Activated CD8-positive, alpha-beta T cell treated with anti-CD3 and anti-CD28 coated beads for 36 hours (primary cell): ENCODE measurements around the gene SDK2. TPM values are rescaled to one million over a fixed set of nuclear protein-coding genes. Genes with fewer than 3 reads are reported as not detected.

Experiments
- ATAC-seq: fragments of 200-7000 bp; cut with Tn5 transposase; one replicate; pipeline ENCODE4 v1.10.0; 2021; ENCODE audit warnings: mild to moderate bottlenecking, moderate library complexity
- CTCF ChIA-PET: fragments of 350-600 bp; sonication (Branson Sonifier 250); formaldehyde crosslinking; loops from one replicate; lab custom pipeline; 2021; ENCODE audit warnings: antibody characterized with exemption; lab: Charles Lee
- POLR2A ChIA-PET: fragments of 350-600 bp; sonication (Branson Sonifier 250); formaldehyde crosslinking; loops from one replicate; lab custom pipeline; 2021; ENCODE audit warnings: antibody characterized with exemption; lab: Charles Lee
- DNase-seq: peaks from one replicate; pipeline ENCODE4 v3.0.0-alpha.2; 2020
- H3K27ac Mint-ChIP-seq: one replicate; pipeline ENCODE4 v1.8.0; 2021; ENCODE audit warnings: mild to moderate bottlenecking, mixed read lengths
- H3K27me3 Mint-ChIP-seq: one replicate; pipeline ENCODE4 v1.8.0; 2021; ENCODE audit warnings: mixed read lengths
- H3K36me3 Mint-ChIP-seq: one replicate; pipeline ENCODE4 v1.8.0; 2021; ENCODE audit warnings: low read depth, mixed read lengths
- H3K4me1 Mint-ChIP-seq: one replicate; pipeline ENCODE4 v1.8.0; 2021; ENCODE audit warnings: low read depth, mixed read lengths
- H3K4me3 Mint-ChIP-seq: one replicate; pipeline ENCODE4 v1.8.0; 2021; ENCODE audit warnings: mild to moderate bottlenecking, moderate library complexity, mixed read lengths
- H3K9me3 Mint-ChIP-seq: one replicate; pipeline ENCODE4 v1.8.0; 2021; ENCODE audit warnings: mixed read lengths
- intact Hi-C: fragments of 100-400 bp; cut with micrococcal nuclease; formaldehyde crosslinking; loops from one replicate; pipeline ENCODE4 v1.10.0; 2022
- total RNA-seq, 2 experiments: library from RNA; stranded (reverse); gene quantifications; one replicate each; pipeline ENCODE4 v1.2.3, GENCODE V29; 2021
- TF ChIP-seq, protein P1 (sequence below): fragments of 200-600 bp; IDR thresholded peaks from one replicate; pipeline ENCODE4 v1.8.0; 2022; ENCODE audit warnings: antibody characterized with exemption, mild to moderate bottlenecking

Gene SDK2
- total RNA-seq, 2 experiments from 2014 or later, result 3.2 to 3.3 TPM

DNA sequence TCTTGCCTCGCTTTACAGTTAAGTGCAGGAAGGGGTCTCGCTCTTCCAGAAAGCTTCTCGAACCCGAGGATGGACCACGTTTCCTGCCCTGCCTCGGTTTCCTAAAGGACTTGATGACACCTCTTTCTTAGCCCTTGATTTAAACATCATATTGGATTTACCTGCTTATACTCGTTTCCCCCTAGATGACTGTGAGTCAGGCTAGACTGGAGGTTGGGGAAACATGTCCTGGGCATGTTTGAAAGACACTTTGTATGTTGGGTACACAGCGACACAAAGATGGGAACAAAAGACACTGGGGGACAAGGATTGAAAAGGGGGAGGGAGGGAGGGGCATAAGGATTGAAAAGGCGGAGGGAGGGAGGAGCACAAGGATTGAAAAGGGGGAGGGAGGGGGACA is 30.0 kb downstream of the SDK2 start:
- Mint-ChIP-seq H3K4me3 (no peak overlapping the region), H3K27ac (peak overlapping the region; percentile 51), H3K36me3 (no peaks in the 10 kb centered on the region), H3K9me3 (no peaks in the 10 kb centered on the region), H3K27me3 (no peaks in the 10 kb centered on the region), H3K4me1 (peaks cover 8% of the 10 kb centered on the region)
- TF ChIP-seq, protein P1, sequence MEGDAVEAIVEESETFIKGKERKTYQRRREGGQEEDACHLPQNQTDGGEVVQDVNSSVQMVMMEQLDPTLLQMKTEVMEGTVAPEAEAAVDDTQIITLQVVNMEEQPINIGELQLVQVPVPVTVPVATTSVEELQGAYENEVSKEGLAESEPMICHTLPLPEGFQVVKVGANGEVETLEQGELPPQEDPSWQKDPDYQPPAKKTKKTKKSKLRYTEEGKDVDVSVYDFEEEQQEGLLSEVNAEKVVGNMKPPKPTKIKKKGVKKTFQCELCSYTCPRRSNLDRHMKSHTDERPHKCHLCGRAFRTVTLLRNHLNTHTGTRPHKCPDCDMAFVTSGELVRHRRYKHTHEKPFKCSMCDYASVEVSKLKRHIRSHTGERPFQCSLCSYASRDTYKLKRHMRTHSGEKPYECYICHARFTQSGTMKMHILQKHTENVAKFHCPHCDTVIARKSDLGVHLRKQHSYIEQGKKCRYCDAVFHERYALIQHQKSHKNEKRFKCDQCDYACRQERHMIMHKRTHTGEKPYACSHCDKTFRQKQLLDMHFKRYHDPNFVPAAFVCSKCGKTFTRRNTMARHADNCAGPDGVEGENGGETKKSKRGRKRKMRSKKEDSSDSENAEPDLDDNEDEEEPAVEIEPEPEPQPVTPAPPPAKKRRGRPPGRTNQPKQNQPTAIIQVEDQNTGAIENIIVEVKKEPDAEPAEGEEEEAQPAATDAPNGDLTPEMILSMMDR, result no peak
- DNase-seq, result no peak
- CTCF ChIA-PET, result no interaction called here
- POLR2A ChIA-PET, result no interaction called here
- ATAC-seq, result no peak
- intact Hi-C loops, result no loop called here

DNA sequence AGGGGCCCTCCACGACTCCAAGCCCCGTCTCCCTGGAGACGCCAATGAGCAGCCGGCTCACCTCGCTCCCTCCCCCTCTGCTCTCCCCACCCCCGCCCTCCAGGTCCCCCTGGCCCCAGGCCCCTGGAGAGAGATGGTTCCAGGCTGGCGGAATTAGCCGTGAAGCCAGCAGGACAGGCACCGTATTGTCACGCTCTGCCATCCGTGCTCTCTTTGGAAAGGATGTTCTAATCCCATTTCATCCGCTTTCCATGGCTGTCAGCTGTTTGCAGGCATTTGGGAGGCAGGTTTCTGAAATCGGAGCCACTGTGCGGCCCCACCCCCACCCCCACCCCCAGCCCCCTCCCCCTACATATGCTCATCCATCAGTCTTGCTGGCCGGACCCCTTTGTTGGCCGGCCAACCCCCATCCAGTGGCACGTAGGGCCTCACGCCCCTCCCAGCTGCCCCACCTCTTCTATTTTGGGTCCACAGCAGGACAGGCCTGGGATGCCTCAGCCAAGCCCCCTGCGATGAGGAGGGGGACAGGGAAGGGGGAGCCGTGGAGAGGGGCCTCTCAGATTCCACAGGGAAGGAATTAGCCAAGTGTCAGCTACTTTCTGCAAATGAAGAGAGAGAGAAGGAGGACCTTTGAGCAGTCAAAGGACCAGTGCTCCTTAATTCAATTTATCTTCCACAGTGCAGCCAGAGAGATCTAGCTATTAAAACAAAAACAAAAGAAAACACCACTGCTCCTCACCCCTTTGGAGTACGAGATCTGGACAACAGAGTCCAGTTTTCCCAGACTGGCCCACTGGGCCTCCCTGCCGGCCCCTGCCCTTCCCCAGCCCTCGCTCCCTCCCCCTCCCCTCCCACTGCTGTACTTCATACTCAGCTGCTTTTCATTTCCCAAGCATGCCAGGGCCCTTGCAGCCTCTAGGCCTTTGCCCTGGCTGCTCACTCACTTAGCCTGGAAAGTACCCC is 30.7 kb downstream of the SDK2 start:
- no peak overlapping the region for H3K4me3 Mint-ChIP-seq
- DNase-seq, result no peak
- intact Hi-C loops, result no loop called here
- ATAC-seq, result no peak
- H3K36me3 Mint-ChIP-seq, result no peaks in the 10 kb centered on the region
- no peaks in the 10 kb centered on the region for H3K9me3 Mint-ChIP-seq
- POLR2A ChIA-PET, result no interaction called here
- CTCF ChIA-PET, result no interaction called here
- peak overlapping the region; percentile 51 for H3K27ac Mint-ChIP-seq
- TF ChIP-seq, protein P1, result no peak
- H3K27me3 Mint-ChIP-seq, result no peaks in the 10 kb centered on the region
- peaks cover 8% of the 10 kb centered on the region for H3K4me1 Mint-ChIP-seq

DNA sequence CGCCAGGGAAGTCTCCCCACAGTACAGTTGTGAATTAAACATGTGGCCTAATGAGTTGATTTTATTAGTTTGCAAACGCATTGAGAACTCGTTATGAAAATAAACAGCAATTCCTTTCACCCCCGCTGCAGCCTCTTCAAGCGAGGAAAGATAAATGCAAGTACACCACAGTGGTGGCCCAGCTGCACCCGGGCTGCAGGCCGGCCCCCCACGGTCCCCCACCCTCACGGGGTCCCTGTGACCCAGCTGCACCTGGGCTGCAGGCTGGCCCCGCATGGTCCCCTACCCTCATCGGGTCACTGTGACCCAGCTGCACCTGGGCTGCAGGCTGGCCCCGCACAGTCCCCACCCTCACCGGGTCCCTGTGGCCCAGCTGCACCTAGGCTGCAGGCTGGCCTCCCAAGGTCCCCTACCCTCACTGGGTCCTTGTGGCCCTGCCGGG is 32.2 kb downstream of the SDK2 start:
- CTCF ChIA-PET, result no interaction called here
- H3K27me3 Mint-ChIP-seq, result no peaks in the 10 kb centered on the region
- DNase-seq (no peak), ATAC-seq (no peak)
- H3K27ac Mint-ChIP-seq, result no peak overlapping the region
- intact Hi-C loops, result no loop called here
- no peaks in the 10 kb centered on the region for H3K9me3 Mint-ChIP-seq
- TF ChIP-seq, protein P1, result no peak
- no peaks in the 10 kb centered on the region for H3K36me3 Mint-ChIP-seq
- H3K4me3 Mint-ChIP-seq, result no peak overlapping the region
- peaks cover 8% of the 10 kb centered on the region for H3K4me1 Mint-ChIP-seq
- POLR2A ChIA-PET, result no interaction called here

DNA sequence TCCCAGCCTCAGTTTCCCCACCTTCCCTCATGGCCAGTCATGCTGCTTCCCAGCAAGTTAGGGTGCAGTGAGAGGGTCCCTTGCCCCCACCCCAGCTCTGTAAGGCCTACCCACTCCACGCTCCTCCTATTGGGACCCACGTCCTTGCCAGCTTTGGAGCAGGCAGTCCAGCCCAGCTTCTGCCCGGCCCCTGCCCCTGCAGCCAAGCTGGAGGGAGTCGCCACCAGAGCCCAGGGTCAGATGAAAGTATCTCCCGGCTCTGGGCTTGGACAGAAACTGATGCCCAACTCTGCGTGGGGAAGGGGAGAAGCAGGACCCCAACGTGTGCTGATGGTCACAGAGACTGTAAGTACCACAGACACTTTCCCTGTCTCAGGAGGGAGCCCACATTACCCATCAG is 32.6 kb downstream of the SDK2 start:
- intact Hi-C loops, result no loop called here
- ChIA-PET POLR2A (no interaction called here), CTCF (no interaction called here)
- no peak overlapping the region for H3K4me3 Mint-ChIP-seq
- H3K27me3 Mint-ChIP-seq, result no peaks in the 10 kb centered on the region
- H3K4me1 Mint-ChIP-seq, result peaks cover 8% of the 10 kb centered on the region
- ATAC-seq (no peak), DNase-seq (no peak)
- TF ChIP-seq, protein P1, result no peak
- no peaks in the 10 kb centered on the region for H3K36me3 Mint-ChIP-seq
- H3K9me3 Mint-ChIP-seq, result no peaks in the 10 kb centered on the region
- no peak overlapping the region for H3K27ac Mint-ChIP-seq

DNA sequence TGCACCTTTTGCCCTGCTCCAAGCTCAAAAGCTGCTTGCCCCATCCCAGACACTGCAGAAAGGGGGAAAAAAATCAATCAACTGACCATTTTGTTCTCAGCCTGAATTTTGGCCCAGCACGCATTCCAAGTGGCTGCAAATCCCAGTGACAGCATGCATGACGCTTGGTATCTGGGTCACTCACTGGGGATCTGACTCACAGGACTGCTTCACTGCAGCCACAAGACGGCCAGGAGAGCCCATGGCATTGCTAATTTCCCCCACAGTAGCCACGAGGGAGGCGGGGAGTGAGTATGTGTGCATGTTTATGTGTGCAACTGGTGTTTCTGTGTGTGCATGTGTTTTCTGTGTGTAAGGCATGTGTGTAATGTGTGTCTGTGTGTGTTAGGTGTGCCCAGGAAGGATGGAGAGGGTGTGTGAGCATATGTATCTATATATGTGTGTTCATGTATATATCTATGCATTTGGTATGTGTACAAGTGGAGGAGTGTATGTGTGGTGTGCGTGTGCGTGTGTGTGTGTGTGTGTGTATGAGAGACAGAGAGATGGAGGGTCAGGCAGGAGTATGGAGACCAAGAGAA is 33.8 kb downstream of the SDK2 start:
- POLR2A ChIA-PET, result no interaction called here
- DNase-seq, result no peak
- Mint-ChIP-seq H3K36me3 (no peaks in the 10 kb centered on the region), H3K9me3 (no peaks in the 10 kb centered on the region), H3K27ac (no peak overlapping the region), H3K27me3 (no peaks in the 10 kb centered on the region), H3K4me1 (no peaks in the 10 kb centered on the region), H3K4me3 (no peak overlapping the region)
- TF ChIP-seq, protein P1, result no peak
- intact Hi-C loops, result no loop called here
- no peak for ATAC-seq
- CTCF ChIA-PET, result no interaction called here
